ENCODE measurements around the gene COL9A3.

GRCh38 chr20:62793757-62794006 is 23.2 kb upstream of the COL9A3 start:
- TF ChIP-seq CTCF (IDR thresholded peaks at IDR 0.05) (no peak), NFE2L2 (conservative IDR thresholded peaks at IDR 0.05; ENCODE audit: low read length) (no peak), MAZ (IDR thresholded peaks at IDR 0.05; ENCODE audit: borderline replicate concordance, low read depth, low read length) (no peak), POLR2A (IDR thresholded peaks at IDR 0.05; ENCODE audit: low read length) (no peak), MAFK (IDR thresholded peaks at IDR 0.05; ENCODE audit: partially characterized antibody) (no peak), REST (IDR thresholded peaks at IDR 0.05) (no peak), RAD21 (conservative IDR thresholded peaks at IDR 0.05 in 1 of 2, IDR thresholded peaks at IDR 0.05 in 1 of 2) (no peak), CBX2 (IDR thresholded peaks at IDR 0.05; ENCODE audit: borderline replicate concordance, low read depth) (no peak), MAX (IDR thresholded peaks at IDR 0.05) (no peak), JUN (IDR thresholded peaks at IDR 0.05) (no peak), USF2 (IDR thresholded peaks at IDR 0.05) (peak; percentile 57), PBX3 (IDR thresholded peaks at IDR 0.05) (no peak)

Data from A549 (cell line).